HG03045 (cell line): ENCODE results near the gene DNAJB8.

Experiments used
- ATAC-seq: cut with Tn5 transposase; IDR thresholded peaks from one replicate; pipeline ENCODE4 v1.9.1; 2021; ENCODE audit warnings: mild to moderate bottlenecking, moderate library complexity; ENCODE audit not compliant: unreplicated experiment

DNAJB8 gene

GRCh38 chr3:128466840-128467541 is at the start of gene DNAJB8:
Gene DNAJB8 (minus strand): TSS chr3:128466890. CDS start chr3:128463245, 3,645 bp downstream.
- ATAC-seq = no peak

- no peak for ATAC-seq
These were observed 49.3 kb upstream of the DNAJB8 start for GRCh38 chr3:128515967-128516366.

- ATAC-seq = no peak
These were observed 42.2 kb upstream of the DNAJB8 start for GRCh38 chr3:128508852-128509251.

DNA sequence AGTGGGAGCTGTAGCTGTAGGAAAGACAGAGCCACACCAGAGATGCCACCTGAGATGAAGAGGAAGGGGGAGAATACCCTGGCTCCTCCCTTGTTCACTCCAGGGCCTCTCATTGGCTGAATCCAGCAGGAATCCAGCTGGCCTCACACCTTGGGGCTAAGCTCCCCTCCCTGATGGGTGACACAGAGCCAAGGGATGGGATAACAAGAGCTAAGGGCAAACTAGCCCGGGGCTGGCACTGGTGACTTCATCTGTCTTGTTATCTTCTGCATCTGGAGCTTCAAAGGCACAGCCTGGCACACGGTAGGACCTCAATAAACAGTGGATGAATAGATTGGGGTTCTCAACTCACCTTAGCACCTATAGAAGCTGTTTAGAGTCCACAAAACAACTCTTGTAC is 40.1 kb upstream of the DNAJB8 start:
- ATAC-seq = no peak

DNA sequence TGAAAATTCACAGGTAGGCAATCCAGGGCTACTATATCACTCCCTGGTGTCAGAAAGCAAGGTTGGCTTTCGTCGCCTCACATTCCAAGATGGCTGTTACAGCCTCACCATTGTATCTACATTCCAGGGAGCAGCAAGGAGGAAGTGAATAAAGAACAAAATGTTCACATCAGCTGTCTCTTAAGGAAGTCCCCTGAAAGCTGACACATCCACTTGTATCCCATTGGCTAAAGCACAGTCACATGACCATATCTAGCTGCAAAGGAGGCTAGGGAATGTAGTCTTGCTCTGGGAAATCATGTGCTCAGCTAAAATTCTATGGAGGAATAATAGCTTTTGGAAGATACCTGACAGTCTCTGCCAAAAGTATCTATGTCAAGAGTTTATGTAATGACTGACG is 39.1 kb upstream of the DNAJB8 start:
- no peak for ATAC-seq

- ATAC-seq = no peak
These were observed 38.5 kb upstream of the DNAJB8 start for GRCh38 chr3:128504963-128505730.

GRCh38 chr3:128504533-128504915 is 37.8 kb upstream of the DNAJB8 start:
- ATAC-seq = no peak

DNA sequence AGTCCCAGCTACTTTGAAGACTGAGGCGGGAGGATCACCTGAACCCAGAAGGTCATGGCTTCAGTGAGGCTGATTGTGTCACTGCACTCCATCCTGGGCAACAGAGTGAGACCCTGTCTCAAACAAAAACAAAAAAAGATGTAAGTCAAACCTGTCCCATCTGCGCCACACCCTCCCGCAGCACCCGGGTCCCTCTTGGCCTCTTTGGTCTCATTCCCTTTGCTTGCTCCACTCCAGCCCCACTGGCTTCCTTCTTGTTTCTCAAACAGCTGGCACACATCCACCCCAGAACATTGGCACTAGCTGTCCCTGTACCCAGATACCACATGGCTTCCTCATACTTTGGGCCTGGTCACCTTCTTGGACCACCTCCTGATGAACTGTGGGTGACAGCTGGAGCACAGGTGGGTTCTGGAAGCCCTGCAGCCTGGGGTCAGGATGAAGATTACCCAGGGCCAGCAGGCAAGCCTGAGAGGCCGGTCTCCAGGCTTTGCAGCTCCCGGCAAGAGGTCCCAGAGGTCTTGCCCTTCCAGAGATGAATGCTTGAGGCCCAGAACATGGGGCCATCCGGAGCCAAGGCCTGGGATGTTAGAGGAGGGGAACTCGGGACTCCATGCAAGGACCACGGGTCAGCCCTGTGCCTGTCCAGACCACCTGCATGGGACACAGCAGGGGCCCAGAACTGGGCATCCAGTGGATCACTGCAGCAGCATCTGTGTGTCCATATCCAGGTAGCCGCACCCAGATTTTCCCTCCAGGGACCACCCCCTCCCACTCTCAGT is 37.3 kb upstream of the DNAJB8 start:
- no peak for ATAC-seq

GRCh38 chr3:128503164-128503651 is 36.5 kb upstream of the DNAJB8 start:
- ATAC-seq = no peak

DNA sequence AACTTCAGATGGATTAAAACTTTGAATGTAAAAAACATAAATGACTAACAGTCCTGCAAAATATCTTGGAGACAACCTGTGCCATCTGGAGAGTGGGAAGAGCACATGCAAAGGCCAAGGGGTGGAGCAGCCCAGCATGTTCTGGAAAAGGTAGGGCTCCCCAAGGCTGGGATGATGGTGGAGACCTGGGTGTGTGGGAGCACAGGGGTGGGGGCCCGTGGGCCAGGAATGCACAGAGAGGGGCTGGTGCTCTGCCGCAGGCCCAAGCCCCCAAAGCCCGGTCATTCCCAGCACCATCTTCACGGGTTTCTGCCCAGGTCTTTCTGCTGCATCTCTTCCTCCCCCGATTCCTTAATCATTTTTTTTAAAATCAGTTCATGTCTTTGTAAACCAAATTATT is 36.0 kb upstream of the DNAJB8 start:
- ATAC-seq = no peak

GRCh38 chr3:128501431-128501830 is 34.7 kb upstream of the DNAJB8 start:
- no peak for ATAC-seq

DNA sequence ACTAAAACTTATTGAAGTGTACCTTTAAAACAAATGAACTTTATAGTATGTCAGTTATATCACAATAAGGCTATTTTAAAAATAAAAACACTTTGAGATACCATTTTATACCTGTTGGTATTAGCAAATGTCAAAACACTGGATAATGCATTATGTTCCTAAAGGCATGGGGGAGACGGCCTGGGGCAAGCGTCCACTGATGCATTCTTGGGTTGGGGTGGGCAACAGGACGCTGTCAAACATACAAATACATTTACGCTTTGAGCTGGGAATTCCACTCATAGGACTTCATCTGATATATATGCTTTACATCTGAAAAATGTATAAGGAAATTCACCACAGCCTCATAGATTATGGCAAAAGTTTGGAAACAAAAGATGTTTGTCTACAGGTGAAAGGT is 33.9 kb upstream of the DNAJB8 start:
- ATAC-seq = no peak

DNA sequence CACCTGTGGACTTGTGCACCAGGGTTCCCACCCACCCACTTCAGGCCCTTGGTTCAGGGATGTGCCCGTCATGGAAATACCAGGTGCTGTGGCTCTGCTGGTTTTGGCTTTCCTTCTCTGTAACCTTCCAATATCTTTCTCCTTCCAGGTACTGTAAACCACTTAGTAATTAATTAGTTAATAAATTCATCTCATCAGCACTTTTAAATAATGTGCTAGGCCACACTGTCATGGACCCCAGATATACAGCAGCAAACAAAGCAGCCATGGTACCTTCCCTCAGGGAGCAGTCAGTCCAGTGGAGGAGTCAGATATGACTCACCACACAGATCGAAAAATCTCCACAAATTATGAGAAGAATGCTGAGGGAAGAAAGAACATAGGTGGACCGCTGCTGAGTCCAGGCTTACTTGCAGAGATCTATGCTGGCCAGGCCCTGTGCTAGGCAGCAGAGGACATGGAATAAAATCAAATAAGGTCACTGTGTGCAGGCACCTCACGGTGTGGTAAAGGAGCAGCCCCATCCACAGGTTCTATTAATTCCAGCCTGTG is 33.1 kb upstream of the DNAJB8 start:
- ATAC-seq = no peak

DNA sequence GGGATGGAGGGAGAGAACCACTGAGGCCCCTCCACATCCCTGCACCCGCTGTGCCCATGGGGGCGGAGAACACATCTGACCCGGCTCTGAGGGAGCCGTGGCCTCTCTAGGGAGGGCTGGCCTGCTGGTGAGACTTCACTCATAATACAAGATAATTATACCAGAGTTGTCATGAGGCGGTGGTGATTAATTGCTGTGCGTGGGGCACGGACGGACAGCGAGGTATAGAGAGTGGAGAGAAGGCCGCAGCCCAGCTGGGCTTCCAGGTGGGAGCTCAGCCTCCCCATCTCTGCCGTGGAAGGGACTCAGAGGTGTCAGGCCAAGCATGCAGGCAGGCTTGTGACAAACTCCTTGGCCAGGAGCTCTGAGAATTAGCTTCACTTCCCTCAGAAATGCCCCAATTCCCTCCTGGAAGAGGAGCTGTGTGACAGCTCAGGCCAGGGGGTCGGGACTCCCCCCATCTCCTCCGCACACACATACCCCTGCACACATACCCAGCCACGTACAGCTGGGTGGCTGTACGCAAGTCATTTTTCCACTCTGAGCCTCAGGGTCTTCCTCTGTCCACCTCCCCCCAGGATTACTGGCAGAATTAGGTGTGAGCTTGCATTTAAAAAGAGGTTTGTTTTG is 32.3 kb upstream of the DNAJB8 start:
- ATAC-seq = no peak

- ATAC-seq = no peak
These were observed 31.5 kb upstream of the DNAJB8 start for GRCh38 chr3:128498127-128498626.

DNA sequence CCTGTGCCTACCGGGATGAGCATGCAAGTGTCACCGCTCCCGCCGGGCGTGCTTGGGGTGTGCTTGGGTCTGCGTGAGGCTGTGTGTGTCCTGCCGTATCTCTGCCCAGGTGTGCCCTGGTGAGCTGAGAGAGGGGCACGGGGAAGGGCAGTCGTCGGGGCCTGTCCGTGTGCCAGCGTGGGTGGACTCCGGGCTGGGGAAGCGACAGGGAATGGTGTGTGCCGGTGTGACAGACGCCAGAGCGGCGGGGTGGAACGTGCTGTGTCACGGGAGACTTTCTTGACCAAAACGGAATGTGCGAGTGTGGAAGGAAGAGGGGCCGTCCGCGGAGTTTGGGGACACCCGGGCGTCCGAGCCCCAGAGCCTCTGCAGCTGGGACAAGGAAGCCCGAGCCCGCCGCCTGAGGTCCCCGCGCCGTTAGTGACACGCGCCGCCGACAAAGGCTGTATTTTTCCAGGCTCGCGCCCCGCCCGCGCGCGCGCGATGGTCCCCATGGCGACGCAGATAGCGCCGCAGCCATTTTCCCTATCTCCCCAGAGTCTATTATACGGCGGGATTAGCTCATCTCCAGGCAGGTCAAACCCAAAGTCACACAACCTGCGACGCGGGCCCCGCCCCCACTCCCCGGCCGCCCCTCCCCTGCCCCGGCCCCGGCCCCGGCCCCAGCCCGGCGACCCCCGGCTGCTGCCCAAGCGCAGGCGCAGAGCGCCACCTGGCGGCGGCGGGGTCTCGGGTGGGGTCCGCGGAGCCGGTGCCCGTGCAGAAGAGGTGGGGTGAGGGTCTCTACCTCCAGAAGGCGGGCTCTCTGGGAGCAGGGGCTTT is 30.8 kb upstream of the DNAJB8 start:
- ATAC-seq = no peak

- ATAC-seq = no peak
These were observed 30.1 kb upstream of the DNAJB8 start for GRCh38 chr3:128496602-128497304.

DNA sequence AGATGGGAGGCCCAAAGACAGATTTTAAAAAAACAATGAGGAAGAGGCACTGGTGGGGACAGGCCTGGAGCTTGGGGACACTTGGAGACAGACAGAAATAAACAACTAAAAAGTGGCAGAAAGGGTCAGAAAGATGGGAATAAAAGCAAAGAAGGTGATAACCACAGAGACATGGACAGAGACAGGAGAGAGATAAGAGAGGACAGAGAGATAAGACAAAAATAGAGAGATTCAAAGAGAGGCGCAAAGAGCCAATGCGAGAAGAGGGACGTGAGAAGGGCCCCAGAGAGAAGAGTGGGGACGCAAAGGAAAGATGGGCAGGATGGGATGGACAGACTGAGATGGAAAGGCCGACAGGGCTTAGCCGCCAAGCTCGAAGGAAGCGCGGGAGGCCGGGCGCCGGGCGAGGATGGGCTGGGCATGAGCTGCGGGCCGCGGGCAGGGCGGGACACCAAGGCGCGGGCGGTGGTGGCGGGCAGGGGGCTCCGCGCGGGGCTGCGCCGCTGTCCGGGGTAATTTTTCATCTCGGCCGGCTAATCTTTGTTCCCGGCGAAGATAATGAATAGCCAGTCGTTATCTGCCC is 29.4 kb upstream of the DNAJB8 start:
- no peak for ATAC-seq
